Liver (tissue), 9 donors: ENCODE results near the gene RASSF6. TPM values are rescaled to one million over a fixed set of nuclear protein-coding genes. Genes with fewer than 3 reads are reported as not detected.

ENCODE experiments used
- DNase-seq: peaks from one replicate; pipeline ENCODE4 v3.0.0-alpha.2; 2017; ENCODE audit warnings: low spot score
- H3K27ac ChIP-seq, 2 donors: one replicate each; pipeline ENCODE4 v1.7.0; 2013; ENCODE audit warnings: inconsistent platforms in 2 of 2, low read length in 2 of 2, control low read depth in 1 of 2, low read depth in 1 of 2, mild to moderate bottlenecking in 1 of 2
- H3K27me3 ChIP-seq, 4 donors: one replicate each; pipeline versions ENCODE4 v1.6.1 to v1.7.0; 2013; ENCODE audit warnings: low read length in 3 of 4, inconsistent platforms in 1 of 4, mild to moderate bottlenecking in 1 of 4, moderate library complexity in 1 of 4; ENCODE audit not compliant: control insufficient read depth in 4 of 4, insufficient read depth in 4 of 4
- H3K36me3 ChIP-seq, 4 donors: one replicate each; pipeline versions ENCODE4 v1.6.1 to v1.7.0; 2013; ENCODE audit warnings: low read length in 3 of 4, mild to moderate bottlenecking in 3 of 4, low read depth in 1 of 4, moderate library complexity in 1 of 4; ENCODE audit not compliant: control insufficient read depth in 4 of 4, insufficient read depth in 3 of 4
- H3K4me1 ChIP-seq, 4 donors: one replicate each; pipeline versions ENCODE4 v1.6.1 to v1.7.0; 2013; ENCODE audit warnings: low read length in 3 of 4, mild to moderate bottlenecking in 3 of 4, moderate library complexity in 1 of 4; ENCODE audit not compliant: control insufficient read depth in 4 of 4, insufficient read depth in 4 of 4
- H3K4me3 ChIP-seq, 3 donors: one replicate each; pipeline versions ENCODE4 v1.6.1 to v1.7.0; 2013; ENCODE audit warnings: low read length in 3 of 3, control low read depth in 1 of 3, low read depth in 1 of 3, mild to moderate bottlenecking in 1 of 3
- H3K9ac ChIP-seq, 2 donors: one replicate each; pipeline ENCODE4 v1.7.0; 2013; ENCODE audit warnings: low read length in 2 of 2, mild to moderate bottlenecking in 2 of 2, moderate library complexity in 2 of 2, control low read depth in 1 of 2, low read depth in 1 of 2
- H3K9me3 ChIP-seq, 4 donors: one replicate each; pipeline versions ENCODE4 v1.6.1 to v1.7.0; 2013; ENCODE audit warnings: low read length in 3 of 4; ENCODE audit not compliant: control insufficient read depth in 4 of 4
- EGR1 ChIP-seq, 2 donors: IDR thresholded peaks; 2 replicates each; pipeline ENCODE4 v1.6.1; 2016 to 2018; ENCODE audit warnings: antibody characterized with exemption in 2 of 2, low read depth in 2 of 2
- FOXA2 ChIP-seq: IDR thresholded peaks from 2 replicates; pipeline ENCODE4 v1.6.1; 2016; ENCODE audit warnings: antibody characterized with exemption
- GABPA ChIP-seq, 2 donors: IDR thresholded peaks in 1 of 2; conservative IDR thresholded peaks in 1 of 2; 2 replicates each; pipeline ENCODE4 v1.6.1; 2016; ENCODE audit warnings: antibody characterized with exemption in 2 of 2, mild to moderate bottlenecking in 1 of 2, moderate library complexity in 1 of 2
- HNF4G ChIP-seq: IDR thresholded peaks from 2 replicates; pipeline ENCODE4 v1.6.1; 2016; ENCODE audit warnings: antibody characterized with exemption
- JUND ChIP-seq, 2 donors: IDR thresholded peaks; 2 replicates each; pipeline ENCODE4 v1.6.1; 2016; ENCODE audit warnings: antibody characterized with exemption in 2 of 2
- RAD21 ChIP-seq, 2 donors: IDR thresholded peaks; 2 replicates each; pipeline ENCODE4 v1.6.1; 2016; ENCODE audit warnings: antibody characterized with exemption in 2 of 2, mild to moderate bottlenecking in 2 of 2
- RXRA ChIP-seq, 2 donors: IDR thresholded peaks; 2 replicates each; pipeline ENCODE4 v1.6.1; 2017 to 2018; ENCODE audit warnings: antibody characterized with exemption in 2 of 2, mild to moderate bottlenecking in 1 of 2
- SP1 ChIP-seq: IDR thresholded peaks from 2 replicates; pipeline ENCODE4 v1.6.1; 2018; ENCODE audit warnings: antibody characterized with exemption, mild to moderate bottlenecking
- YY1 ChIP-seq: IDR thresholded peaks from 2 replicates; pipeline ENCODE4 v1.6.1; 2016; ENCODE audit warnings: antibody characterized with exemption, mild to moderate bottlenecking
- WGBS: extraction: QIAGEN DNeasy Blood & Tissue Kit; methylation state at CpG from one replicate; pipeline ENCODE4 v1.1.7; 2013; 5-methylcytosine and 5-hydroxymethylcytosine counted together
- polyA plus RNA-seq, 2 donors: library from polyadenylated mRNA; stranded (reverse) in 1 of 2; unstranded in 1 of 2; fragments of 200-250 nt in 1 of 2; fragments of >200 nt in 1 of 2; fragmentation: Nextera tagmentation in 1 of 2; extraction: Ambion mirVana in 1 of 2; gene quantifications; one replicate each; pipeline versions ENCODE4 v1.2.1 to v1.2.3, GENCODE V29; 2013 to 2015
- total RNA-seq, 2 donors: library from RNA; depleted of rRNA; stranded (reverse); fragments of >200 nt; gene quantifications; one replicate each; pipeline ENCODE4 v1.2.3, GENCODE V29; 2014
- TF ChIP-seq, protein P1 (sequence below): IDR thresholded peaks from 2 replicates; pipeline ENCODE4 v1.6.1; 2016; ENCODE audit warnings: antibody characterized with exemption
- TF ChIP-seq, protein P2 (sequence below): IDR thresholded peaks from 2 replicates; pipeline ENCODE4 v1.6.1; 2016; ENCODE audit warnings: antibody characterized with exemption, mild to moderate bottlenecking
- TF ChIP-seq, protein P3 (sequence below): fragments of 150-350 bp; IDR thresholded peaks from 2 replicates; pipeline ENCODE4 v1.5.1; 2017; ENCODE audit warnings: improper control_type of control experiment, low read depth, low read length; ENCODE audit not compliant: missing input control
- TF ChIP-seq, protein P4 (sequence below): IDR thresholded peaks from 2 replicates; pipeline ENCODE4 v1.6.1; 2016; ENCODE audit warnings: antibody characterized with exemption
- donor health status: healthy.
- donor health status: healthy.
- donor health status: healthy.
- donor health status: healthy.
- donor health status: healthy.

Gene RASSF6
- total and polyA plus RNA-seq, 4 donors, result 0.08 to 0.38 (median 0.12) TPM

DNA sequence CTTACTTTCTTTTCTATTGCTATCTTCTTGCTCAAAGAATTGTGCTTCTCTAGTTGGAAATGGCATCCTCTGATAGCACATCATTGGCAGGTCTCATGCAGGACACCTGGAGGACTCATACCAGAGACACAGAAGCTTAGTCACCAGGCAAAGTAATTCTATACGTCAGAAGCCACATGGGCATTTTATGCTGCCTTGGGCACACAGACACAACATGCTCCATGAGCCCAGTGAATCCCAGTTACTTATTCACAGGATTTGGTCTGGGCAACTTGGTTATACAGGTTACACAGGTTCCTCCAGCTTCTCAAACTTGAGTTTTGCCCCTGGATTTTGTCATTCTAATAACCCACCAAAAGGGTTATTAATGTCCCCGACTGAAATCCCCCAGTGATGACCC, 7.1 kb downstream of the RASSF6 start:
- Histone ChIP-seq H3K27ac (no peak overlapping the region), H3K4me3 (no peak overlapping the region), H3K27me3 (no peaks in the 10 kb centered on the region), H3K36me3 (no peaks in the 10 kb centered on the region), H3K4me1 (peaks cover 0 to 7% (median 1%) of the 10 kb centered on the region in 4 donors), H3K9ac (no peak overlapping the region), H3K9me3 (no peaks in the 10 kb centered on the region)
- TF ChIP-seq, protein P1, sequence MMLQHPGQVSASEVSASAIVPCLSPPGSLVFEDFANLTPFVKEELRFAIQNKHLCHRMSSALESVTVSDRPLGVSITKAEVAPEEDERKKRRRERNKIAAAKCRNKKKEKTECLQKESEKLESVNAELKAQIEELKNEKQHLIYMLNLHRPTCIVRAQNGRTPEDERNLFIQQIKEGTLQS, result no peak
- TF ChIP-seq, protein P2, sequence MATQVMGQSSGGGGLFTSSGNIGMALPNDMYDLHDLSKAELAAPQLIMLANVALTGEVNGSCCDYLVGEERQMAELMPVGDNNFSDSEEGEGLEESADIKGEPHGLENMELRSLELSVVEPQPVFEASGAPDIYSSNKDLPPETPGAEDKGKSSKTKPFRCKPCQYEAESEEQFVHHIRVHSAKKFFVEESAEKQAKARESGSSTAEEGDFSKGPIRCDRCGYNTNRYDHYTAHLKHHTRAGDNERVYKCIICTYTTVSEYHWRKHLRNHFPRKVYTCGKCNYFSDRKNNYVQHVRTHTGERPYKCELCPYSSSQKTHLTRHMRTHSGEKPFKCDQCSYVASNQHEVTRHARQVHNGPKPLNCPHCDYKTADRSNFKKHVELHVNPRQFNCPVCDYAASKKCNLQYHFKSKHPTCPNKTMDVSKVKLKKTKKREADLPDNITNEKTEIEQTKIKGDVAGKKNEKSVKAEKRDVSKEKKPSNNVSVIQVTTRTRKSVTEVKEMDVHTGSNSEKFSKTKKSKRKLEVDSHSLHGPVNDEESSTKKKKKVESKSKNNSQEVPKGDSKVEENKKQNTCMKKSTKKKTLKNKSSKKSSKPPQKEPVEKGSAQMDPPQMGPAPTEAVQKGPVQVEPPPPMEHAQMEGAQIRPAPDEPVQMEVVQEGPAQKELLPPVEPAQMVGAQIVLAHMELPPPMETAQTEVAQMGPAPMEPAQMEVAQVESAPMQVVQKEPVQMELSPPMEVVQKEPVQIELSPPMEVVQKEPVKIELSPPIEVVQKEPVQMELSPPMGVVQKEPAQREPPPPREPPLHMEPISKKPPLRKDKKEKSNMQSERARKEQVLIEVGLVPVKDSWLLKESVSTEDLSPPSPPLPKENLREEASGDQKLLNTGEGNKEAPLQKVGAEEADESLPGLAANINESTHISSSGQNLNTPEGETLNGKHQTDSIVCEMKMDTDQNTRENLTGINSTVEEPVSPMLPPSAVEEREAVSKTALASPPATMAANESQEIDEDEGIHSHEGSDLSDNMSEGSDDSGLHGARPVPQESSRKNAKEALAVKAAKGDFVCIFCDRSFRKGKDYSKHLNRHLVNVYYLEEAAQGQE, result no peak
- no peak for TF ChIP-seq JUND (IDR thresholded peaks at IDR 0.05)
- no peak for TF ChIP-seq YY1
- TF ChIP-seq HNF4G, result no peak
- TF ChIP-seq RXRA (IDR thresholded peaks at IDR 0.05), result no peak
- TF ChIP-seq, protein P3, sequence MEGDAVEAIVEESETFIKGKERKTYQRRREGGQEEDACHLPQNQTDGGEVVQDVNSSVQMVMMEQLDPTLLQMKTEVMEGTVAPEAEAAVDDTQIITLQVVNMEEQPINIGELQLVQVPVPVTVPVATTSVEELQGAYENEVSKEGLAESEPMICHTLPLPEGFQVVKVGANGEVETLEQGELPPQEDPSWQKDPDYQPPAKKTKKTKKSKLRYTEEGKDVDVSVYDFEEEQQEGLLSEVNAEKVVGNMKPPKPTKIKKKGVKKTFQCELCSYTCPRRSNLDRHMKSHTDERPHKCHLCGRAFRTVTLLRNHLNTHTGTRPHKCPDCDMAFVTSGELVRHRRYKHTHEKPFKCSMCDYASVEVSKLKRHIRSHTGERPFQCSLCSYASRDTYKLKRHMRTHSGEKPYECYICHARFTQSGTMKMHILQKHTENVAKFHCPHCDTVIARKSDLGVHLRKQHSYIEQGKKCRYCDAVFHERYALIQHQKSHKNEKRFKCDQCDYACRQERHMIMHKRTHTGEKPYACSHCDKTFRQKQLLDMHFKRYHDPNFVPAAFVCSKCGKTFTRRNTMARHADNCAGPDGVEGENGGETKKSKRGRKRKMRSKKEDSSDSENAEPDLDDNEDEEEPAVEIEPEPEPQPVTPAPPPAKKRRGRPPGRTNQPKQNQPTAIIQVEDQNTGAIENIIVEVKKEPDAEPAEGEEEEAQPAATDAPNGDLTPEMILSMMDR, result no peak
- no peak for TF ChIP-seq EGR1 (IDR thresholded peaks at IDR 0.05; ENCODE audit: low read depth in 2 of 2)
- TF ChIP-seq SP1, result no peak
- TF ChIP-seq GABPA (IDR thresholded peaks at IDR 0.05 in 1 of 2, conservative IDR thresholded peaks at IDR 0.05 in 1 of 2), result no peak
- WGBS, result 80% methylated on average over 2 of the region's 2 CpGs
- no peak for DNase-seq

DNA sequence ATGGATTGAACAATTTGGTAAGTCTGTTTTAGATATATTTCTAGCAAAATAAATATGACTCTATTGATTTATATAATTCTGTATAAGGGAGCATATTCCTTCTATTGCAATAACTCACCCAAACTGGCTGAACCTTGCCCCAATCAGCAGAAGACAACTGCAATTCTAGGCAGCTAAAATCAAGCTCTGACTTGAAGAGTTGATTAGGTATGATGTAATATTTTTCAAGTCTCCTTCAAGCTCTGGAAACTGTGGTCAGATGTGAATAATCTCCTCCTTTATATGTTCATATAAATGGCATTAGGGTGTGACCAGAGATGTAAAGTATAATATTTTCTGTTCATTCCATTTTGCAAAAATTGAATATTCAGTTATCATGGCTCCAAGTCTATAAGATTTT, 8.2 kb downstream of the RASSF6 start:
- TF ChIP-seq GABPA (IDR thresholded peaks at IDR 0.05 in 1 of 2, conservative IDR thresholded peaks at IDR 0.05 in 1 of 2) (no peak), RAD21 (IDR thresholded peaks at IDR 0.05) (no peak), YY1 (no peak), JUND (IDR thresholded peaks at IDR 0.05) (no peak), FOXA2 (no peak), EGR1 (IDR thresholded peaks at IDR 0.05; ENCODE audit: low read depth in 2 of 2) (no peak), SP1 (no peak)
- TF ChIP-seq, protein P2, result no peak
- TF ChIP-seq, protein P3, result no peak
- TF ChIP-seq, protein P4, sequence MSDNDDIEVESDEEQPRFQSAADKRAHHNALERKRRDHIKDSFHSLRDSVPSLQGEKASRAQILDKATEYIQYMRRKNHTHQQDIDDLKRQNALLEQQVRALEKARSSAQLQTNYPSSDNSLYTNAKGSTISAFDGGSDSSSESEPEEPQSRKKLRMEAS, result no peak

More for the DNA sequence above, 8.2 kb downstream of the RASSF6 start:
- no peaks in the 10 kb centered on the region for H3K36me3 ChIP-seq
- no peaks in the 10 kb centered on the region for H3K9me3 ChIP-seq
- no peak overlapping the region for H3K27ac ChIP-seq
- H3K4me1 ChIP-seq, result peaks cover 0 to 7% (median 1%) of the 10 kb centered on the region in 4 donors
- H3K27me3 ChIP-seq, result no peaks in the 10 kb centered on the region
- no peak overlapping the region for H3K4me3 ChIP-seq
- DNase-seq, result no peak
- H3K9ac ChIP-seq, result no peak overlapping the region
